ENCODE data around the gene WNT16.

The WNT16 gene

DNA sequence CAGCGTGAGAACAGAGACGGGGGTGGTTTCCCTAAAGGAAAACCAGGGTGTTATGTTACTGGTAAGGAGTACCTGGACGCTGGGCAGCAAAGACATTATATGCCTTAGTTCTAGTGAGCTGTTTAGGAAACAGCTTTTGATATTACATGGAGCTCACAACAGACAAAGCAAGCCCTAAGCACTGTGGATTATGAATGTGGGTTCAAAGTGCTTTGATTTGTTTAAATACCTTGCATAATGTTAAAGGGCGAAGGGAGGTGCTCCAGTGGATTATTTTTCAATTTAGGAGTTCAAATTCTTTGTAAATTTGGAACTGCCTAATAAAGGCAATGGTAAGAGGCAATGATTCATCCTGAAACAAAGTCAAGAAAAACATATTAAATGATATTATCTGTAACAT, 13.8 kb downstream of the WNT16 start:
- no peak for FAIRE-seq
- DNase-seq (ENCODE audit: low spot score): no peak

DNA sequence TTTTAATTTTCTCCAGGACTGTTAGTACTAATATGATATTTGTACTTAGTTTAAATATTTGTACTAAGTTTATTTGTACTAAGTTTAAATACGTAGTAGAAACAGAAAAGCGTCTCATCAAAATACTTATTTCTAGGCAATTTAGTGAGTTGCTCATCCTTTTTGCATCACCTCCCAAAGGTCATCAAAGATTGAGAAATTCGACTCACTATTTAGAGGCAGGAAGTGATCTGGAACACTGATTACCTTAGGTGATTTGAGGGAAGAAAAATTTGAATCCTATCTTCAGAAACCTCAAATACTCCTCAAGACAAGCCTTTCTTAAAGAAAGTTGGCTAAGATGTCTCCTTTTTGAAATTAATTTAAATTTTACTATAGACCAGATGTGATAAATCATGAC, 14.5 kb downstream of the WNT16 start:
- no peak for FAIRE-seq

DNA sequence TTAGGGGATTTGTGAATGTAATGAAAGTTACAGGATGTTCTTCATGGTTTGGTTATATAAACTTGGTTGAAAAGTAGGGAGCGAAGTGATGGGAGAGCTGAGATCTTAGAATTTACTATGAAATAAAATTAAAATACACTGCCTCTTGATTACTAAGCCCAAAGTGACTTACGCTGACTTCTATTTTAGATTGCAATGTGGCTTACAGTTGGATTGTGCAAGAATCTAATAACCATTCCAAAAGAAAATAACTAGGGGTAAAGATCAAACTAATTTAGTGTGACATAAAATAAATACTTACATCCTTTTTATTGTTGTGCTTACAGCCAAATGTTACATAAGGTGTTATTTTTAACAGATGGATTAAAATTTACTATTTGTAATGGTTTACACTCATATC, 15.3 kb downstream of the WNT16 start:
- FAIRE-seq (no peak), DNase-seq (ENCODE audit: low spot score) (no peak)

More for the DNA sequence above, 14.5 kb downstream of the WNT16 start:
- DNase-seq (ENCODE audit: low spot score): no peak

DNA sequence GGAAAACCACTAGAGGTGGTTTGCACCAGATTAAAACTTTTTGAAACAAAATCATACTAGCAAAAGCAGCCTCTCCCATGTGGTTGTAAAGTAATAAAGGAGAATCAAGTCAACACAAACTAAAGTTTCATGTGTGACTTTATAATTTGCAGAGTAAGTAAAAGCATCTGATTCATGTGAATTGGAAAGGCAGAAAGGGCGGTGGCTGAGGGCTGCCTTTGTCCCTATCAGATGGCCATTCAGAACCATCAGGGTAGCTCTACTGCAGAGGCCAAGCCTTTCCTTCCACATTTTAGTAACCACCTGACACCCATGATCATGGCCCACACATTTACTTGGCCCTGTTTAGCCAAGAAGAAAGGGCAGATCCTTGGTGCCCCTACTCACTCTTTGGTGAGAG, 15.7 kb downstream of the WNT16 start:
- no peak for DNase-seq (ENCODE audit: low spot score)
- FAIRE-seq: no peak

- FAIRE-seq (no peak), DNase-seq (ENCODE audit: low spot score) (no peak)
These were observed 22.9 kb downstream of the WNT16 start for GRCh38 chr7:121351682-121352081.

DNA sequence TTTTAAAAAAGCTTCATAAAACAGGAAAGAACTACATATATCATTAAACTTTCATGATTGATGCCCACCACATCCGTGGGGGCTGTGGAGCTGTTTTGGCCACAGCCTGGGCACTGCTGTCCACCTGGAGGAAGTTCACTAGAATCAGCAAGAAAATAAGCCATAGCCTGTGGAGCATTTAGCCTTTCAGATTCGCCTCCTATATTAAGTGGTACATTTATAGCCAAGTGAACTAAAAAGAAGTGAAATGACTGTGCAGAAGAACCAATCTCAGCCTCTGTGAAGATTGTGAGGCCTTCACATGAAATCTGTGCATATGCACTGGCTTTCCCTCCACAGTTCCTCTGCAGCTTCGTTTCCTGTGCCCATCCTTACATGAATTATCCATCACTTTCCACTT, 23.5 kb downstream of the WNT16 start:
- no peak for FAIRE-seq
- DNase-seq (ENCODE audit: low spot score): no peak

GRCh38 chr7:121355574-121355973, 26.8 kb downstream of the WNT16 start:
- FAIRE-seq: no peak
- DNase-seq (ENCODE audit: low spot score): no peak

DNA sequence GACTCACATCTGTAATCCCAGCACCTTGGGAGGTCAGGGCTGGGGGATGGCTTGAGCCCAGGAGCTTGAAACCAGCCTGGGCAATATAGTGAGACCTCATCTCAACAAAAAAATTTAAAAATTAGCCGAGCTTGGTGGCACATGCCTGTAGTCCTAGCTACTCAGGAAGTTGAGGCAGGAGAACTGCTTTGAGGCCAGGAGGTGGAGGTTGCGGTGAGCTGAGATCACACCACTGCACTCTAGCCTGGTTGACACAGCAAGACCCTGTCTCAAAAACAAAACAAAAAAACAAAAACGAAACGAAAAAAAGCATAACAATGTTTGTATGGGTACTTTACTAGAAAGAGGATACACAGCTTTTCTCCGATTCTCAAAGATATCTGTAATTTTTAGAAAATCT, 31.8 kb downstream of the WNT16 start:
- FAIRE-seq: no peak
- DNase-seq (ENCODE audit: low spot score): no peak

- FAIRE-seq (no peak), DNase-seq (ENCODE audit: low spot score) (peak; percentile 4)
These were observed 38.1 kb downstream of the WNT16 start for GRCh38 chr7:121366852-121367431.

- DNase-seq (ENCODE audit: low spot score) (no peak), FAIRE-seq (no peak)
These were observed 40.7 kb downstream of the WNT16 start for GRCh38 chr7:121369462-121369861.

DNA sequence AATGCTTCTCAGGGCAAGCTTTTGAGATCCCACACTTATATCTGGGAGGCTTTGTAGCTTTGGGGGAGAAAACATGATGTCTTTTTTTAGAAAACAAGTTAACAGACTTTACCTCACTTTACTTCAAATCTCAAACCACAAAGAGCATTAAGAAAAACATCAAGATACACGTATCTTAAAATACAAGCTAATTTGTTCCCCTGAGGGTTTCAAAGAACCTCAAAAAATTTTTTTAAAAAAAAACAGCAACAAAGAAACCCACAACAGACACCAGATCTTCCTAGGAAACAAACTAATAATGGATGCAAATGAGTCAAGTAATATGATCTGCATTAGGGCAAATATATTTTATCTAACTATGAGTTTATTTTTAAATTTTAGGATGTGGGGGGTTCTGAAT, 42.6 kb downstream of the WNT16 start:
- FAIRE-seq (no peak), DNase-seq (ENCODE audit: low spot score) (no peak)

- DNase-seq (ENCODE audit: low spot score) (no peak), FAIRE-seq (no peak)
These were observed 43.1 kb downstream of the WNT16 start for GRCh38 chr7:121371883-121372282.

GRCh38 chr7:121372376-121373010, 43.7 kb downstream of the WNT16 start:
- FAIRE-seq: no peak
- no peak for DNase-seq (ENCODE audit: low spot score)

DNA sequence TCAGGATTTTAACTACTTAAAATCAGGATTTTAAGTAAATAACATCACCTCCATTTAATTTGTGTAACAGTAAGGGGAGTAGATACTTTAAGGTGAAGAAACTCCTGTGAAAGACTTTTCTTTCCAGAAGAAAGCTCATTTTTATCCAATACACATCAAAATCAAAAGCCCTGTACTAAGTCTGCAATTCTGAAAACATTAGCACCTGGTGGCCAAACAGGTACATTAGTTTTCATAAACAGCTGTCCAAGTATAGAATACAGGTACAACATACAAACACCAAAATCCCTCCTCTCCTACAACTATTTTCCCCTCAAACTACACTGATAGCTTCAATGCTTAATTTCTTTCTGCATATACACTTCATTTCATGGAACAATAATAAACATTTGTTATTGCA, 44.4 kb downstream of the WNT16 start:
- FAIRE-seq (no peak), DNase-seq (ENCODE audit: low spot score) (no peak)

DNA sequence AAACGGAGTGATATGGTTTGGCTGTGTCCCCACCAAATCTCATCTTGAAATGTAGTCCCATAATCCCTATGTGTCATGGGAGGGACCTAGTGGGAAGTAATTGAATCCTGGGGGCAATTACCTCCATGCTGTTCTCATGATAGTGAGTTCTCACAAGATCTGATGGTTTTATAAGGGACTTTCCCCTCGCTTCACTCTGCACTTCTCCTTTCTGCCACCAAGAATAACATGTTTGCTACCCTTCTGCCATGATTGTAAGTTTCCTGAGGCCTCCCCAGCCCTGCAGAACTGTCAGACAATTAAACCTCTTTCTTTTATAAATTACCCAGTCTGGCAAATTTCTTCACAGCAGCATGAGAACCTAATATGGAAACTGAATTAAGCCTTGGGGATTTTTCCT, 48.2 kb downstream of the WNT16 start:
- no peak for FAIRE-seq
- no peak for DNase-seq (ENCODE audit: low spot score)

DNA sequence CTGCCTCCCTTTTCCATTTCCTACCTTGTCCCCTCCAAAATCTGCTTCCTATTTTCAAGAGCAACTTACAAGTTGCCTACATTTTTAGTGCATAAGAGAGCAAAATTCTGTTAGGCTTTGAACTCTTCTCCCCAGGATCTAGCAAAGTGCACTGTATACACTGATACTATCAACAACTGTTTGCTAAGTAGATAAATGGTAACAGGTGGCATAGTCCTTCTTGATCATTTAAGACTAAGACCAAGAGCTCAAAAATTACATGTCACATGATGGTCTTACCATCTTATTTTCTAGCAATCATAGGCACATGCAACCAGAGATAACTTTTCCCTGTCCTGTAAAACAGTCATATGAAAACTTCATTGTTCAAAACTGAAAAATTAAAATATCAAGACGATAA, 51.1 kb downstream of the WNT16 start:
- FAIRE-seq: no peak

GRCh38 chr7:121382473-121382872, 53.7 kb downstream of the WNT16 start:
- FAIRE-seq (no peak), DNase-seq (ENCODE audit: low spot score) (no peak)

More for the DNA sequence above, 51.1 kb downstream of the WNT16 start:
- DNase-seq (ENCODE audit: low spot score): no peak

GRCh38 chr7:121383235-121383910, 54.6 kb downstream of the WNT16 start:
- DNase-seq (ENCODE audit: low spot score) (no peak), FAIRE-seq (no peak)

DNA sequence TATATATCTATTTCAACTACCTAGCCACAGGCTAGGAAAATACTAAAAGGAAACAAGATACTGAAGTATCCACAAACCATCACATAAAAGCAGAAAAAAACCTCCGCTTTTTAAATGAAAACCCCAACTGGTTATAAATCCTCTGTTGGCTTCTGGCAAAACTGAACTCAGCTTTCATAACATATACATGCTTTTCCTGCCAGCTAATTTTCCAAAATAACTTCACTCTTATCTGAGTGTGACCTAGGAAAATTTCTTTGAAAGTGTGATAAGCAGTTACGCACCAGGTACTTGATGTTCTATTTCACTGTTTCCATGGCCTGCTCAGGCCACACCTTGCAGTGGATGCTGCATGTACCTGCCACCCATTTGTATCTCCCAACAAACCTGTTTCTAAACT, 55.5 kb downstream of the WNT16 start:
- DNase-seq (ENCODE audit: low spot score): no peak
- FAIRE-seq: no peak

GRCh38 chr7:121385056-121385799, 56.4 kb downstream of the WNT16 start:
- no peak for FAIRE-seq
- no peak for DNase-seq (ENCODE audit: low spot score)

- FAIRE-seq: no peak
- no peak for DNase-seq (ENCODE audit: low spot score)
These were observed 57.0 kb downstream of the WNT16 start for GRCh38 chr7:121385800-121386179.

DNA sequence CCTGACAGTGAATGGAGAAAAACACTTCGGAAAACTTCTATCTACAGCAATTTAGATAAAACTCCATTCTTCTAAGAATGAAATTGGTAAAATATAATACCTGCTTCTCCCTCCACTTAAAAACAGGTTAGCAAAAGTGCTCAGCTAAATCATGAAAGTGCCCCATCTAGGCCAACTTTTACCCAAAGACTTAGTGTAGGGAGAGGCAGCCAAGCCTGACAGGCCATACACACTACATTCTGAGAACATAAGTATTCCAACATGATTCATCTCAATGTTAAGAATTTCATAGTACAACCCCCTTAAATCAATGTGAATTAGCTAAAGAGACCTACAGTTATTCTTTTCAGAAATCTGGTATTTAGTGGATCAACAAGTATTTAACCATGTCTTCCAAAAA, 60.1 kb downstream of the WNT16 start:
- no peak for FAIRE-seq

More for the DNA sequence above, 60.1 kb downstream of the WNT16 start:
- DNase-seq (ENCODE audit: low spot score): no peak

All from urothelium cell line (cell line).